Smooth muscle cell (in vitro differentiated cells): Measurements from ENCODE around the gene CRACR2B. TPM values are rescaled to one million over a fixed set of nuclear protein-coding genes. Genes with fewer than 3 reads are reported as not detected.

Experiments
- DNase-seq: peaks from one replicate; lab custom pipeline; 2025; ENCODE audit not compliant: unreplicated experiment; lab: John Stamatoyannopoulos, UW
- H2AFZ ChIP-seq: fragments of 200-600 bp; sonication (generic); 2 replicates; pipeline ENCODE4 v1.6.0; 2016; ENCODE audit warnings: antibody characterized with exemption, low read depth, mild to moderate bottlenecking
- H3F3A ChIP-seq: fragments of 200-600 bp; sonication (generic); 2 replicates; pipeline ENCODE4 v1.6.0; 2017; ENCODE audit warnings: antibody characterized with exemption, low read depth
- H3K27ac ChIP-seq: fragments of 200-600 bp; sonication (generic); 2 replicates; pipeline ENCODE4 v1.5.1; 2016; ENCODE audit warnings: low read depth, mild to moderate bottlenecking
- H3K27me3 ChIP-seq: fragments of 200-600 bp; sonication (generic); 2 replicates; pipeline ENCODE4 v1.6.1; 2016; ENCODE audit warnings: low read depth, mild to moderate bottlenecking
- H3K36me3 ChIP-seq: fragments of 200-600 bp; sonication (generic); 2 replicates; pipeline ENCODE4 v1.5.1; 2016; ENCODE audit warnings: low read depth
- H3K4me1 ChIP-seq: fragments of 200-600 bp; sonication (generic); 2 replicates; pipeline ENCODE4 v1.5.1; 2016; ENCODE audit warnings: low read depth
- H3K4me2 ChIP-seq: fragments of 200-600 bp; sonication (generic); 2 replicates; pipeline ENCODE4 v1.6.0; 2016; ENCODE audit warnings: mild to moderate bottlenecking
- H3K4me3 ChIP-seq: fragments of 200-600 bp; sonication (generic); 2 replicates; pipeline ENCODE4 v1.5.1; 2016; ENCODE audit warnings: mild to moderate bottlenecking
- H3K79me2 ChIP-seq: fragments of 200-600 bp; sonication (generic); 2 replicates; pipeline ENCODE4 v1.6.0; 2016; ENCODE audit warnings: low read depth, mild to moderate bottlenecking
- H3K9ac ChIP-seq: fragments of 200-600 bp; sonication (generic); 2 replicates; pipeline ENCODE4 v1.6.0; 2016; ENCODE audit warnings: low read depth
- H3K9me3 ChIP-seq: fragments of 200-600 bp; sonication (generic); replicated peaks from 2 replicates; pipeline ENCODE4 v1.5.1; 2016; ENCODE audit warnings: low read depth
- H4K20me1 ChIP-seq: fragments of 200-600 bp; sonication (generic); 2 replicates; pipeline ENCODE4 v1.6.0; 2016; ENCODE audit warnings: low read depth
- CTCF ChIP-seq: fragments of 200-600 bp; sonication (generic); IDR thresholded peaks from 2 replicates; pipeline ENCODE4 v1.5.1; 2017; ENCODE audit warnings: borderline replicate concordance, mild to moderate bottlenecking, antibody characterized with exemption; ENCODE audit not compliant: insufficient read depth, poor library complexity, severe bottlenecking
- WGBS: methylation state at CpG from one replicate; pipeline ENCODE4 v1.1.7; 2016; ENCODE audit warnings: low lambda C conversion rate; 5-methylcytosine and 5-hydroxymethylcytosine counted together
- polyA plus RNA-seq: library from polyadenylated mRNA; unstranded; fragments of >200 nt; fragmentation: Nextera tagmentation; extraction: Ambion mirVana; gene quantifications from 2 replicates; pipeline ENCODE4 v1.2.1, GENCODE V29; 2016
- total RNA-seq: library from RNA; depleted of rRNA; stranded (reverse); fragments of >200 nt; gene quantifications from 2 replicates; pipeline ENCODE4 v1.2.3, GENCODE V29; 2014

The CRACR2B gene
- total and polyA plus RNA-seq, 2 experiments from 2014 or later, result 0.10 to 0.36 TPM

- no peak overlapping the region for H3K4me3 ChIP-seq
- no peak overlapping the region for H2AFZ ChIP-seq
- peaks cover 6% of the 10 kb centered on the region for H3F3A ChIP-seq
- no peaks in the 10 kb centered on the region for H3K79me2 ChIP-seq
- peaks cover 48% of the 10 kb centered on the region for H4K20me1 ChIP-seq
- H3K36me3 ChIP-seq, result no peaks in the 10 kb centered on the region
- H3K27ac ChIP-seq, result no peak overlapping the region
- WGBS, result 87% methylated on average over 5 of the region's 9 CpGs
- no peak for TF ChIP-seq CTCF
- peaks cover 62% of the 10 kb centered on the region for H3K27me3 ChIP-seq
- H3K4me1 ChIP-seq, result peaks cover 29% of the 10 kb centered on the region
- H3K4me2 ChIP-seq, result no peak overlapping the region
- DNase-seq, result no peak
- H3K9me3 ChIP-seq, result no peaks in the 10 kb centered on the region
- H3K9ac ChIP-seq, result no peak overlapping the region
These were observed 1.5 kb upstream of the CRACR2B start for GRCh38 chr11:826227-826621.

GRCh38 chr11:826836-827145 is 928 bp upstream of the CRACR2B start:
- no peak overlapping the region for H2AFZ ChIP-seq
- H3K9ac ChIP-seq, result no peak overlapping the region
- H3F3A ChIP-seq, result peaks cover 6% of the 10 kb centered on the region
- WGBS, result 6% methylated on average over 12 of the region's 22 CpGs
- peak overlapping the region; percentile 83 for H3K4me2 ChIP-seq
- H3K79me2 ChIP-seq, result no peaks in the 10 kb centered on the region
- no peak overlapping the region for H3K27ac ChIP-seq
- TF ChIP-seq CTCF, result no peak
- peaks cover 65% of the 10 kb centered on the region for H3K27me3 ChIP-seq
- H3K4me1 ChIP-seq, result peaks cover 34% of the 10 kb centered on the region
- no peak for DNase-seq
- H3K4me3 ChIP-seq, result peak overlapping the region; percentile 48
- H4K20me1 ChIP-seq, result peaks cover 46% of the 10 kb centered on the region
- no peaks in the 10 kb centered on the region for H3K36me3 ChIP-seq
- no peaks in the 10 kb centered on the region for H3K9me3 ChIP-seq

- Histone ChIP-seq H2AFZ (no peak overlapping the region), H3K27ac (no peak overlapping the region), H3F3A (peaks cover 6% of the 10 kb centered on the region), H3K4me3 (peak overlapping the region; percentile 48), H3K79me2 (no peaks in the 10 kb centered on the region), H4K20me1 (peaks cover 43% of the 10 kb centered on the region), H3K27me3 (peaks cover 65% of the 10 kb centered on the region), H3K9ac (no peak overlapping the region), H3K9me3 (no peaks in the 10 kb centered on the region), H3K4me1 (peaks cover 40% of the 10 kb centered on the region), H3K4me2 (peak overlapping the region; percentile 83), H3K36me3 (no peaks in the 10 kb centered on the region)
- DNase-seq, result no peak
- TF ChIP-seq CTCF, result no peak
- WGBS, result 7% methylated on average over 49 of the region's 66 CpGs
These were observed 398 bp upstream of the CRACR2B start for GRCh38 chr11:827146-827896.
